ENCODE measurements around the gene TDRD9. TPM values are rescaled to one million over a fixed set of nuclear protein-coding genes. Genes with fewer than 3 reads are reported as not detected.

The TDRD9 gene
- total and polyA plus RNA-seq, 2 of the 4 experiments (the other 2 are of a cell fraction), result 0.07 to 0.18 TPM

- ATAC-seq (ENCODE audit: low read depth), result no peak
- in situ Hi-C loops (cut with MboI; ENCODE audit: low sequenced_read_pairs) (no loop called here), dilution Hi-C loops (cut with HindIII; ENCODE audit: low sequenced_read_pairs, unreplicated experiment) (no loop called here), intact Hi-C loops (cut with micrococcal nuclease) (no loop called here)
- no peak overlapping the region for H2BK15ac ChIP-seq (ENCODE audit: low read depth, low read length)
- CTCF ChIA-PET, result no interaction called here
- H3K9me3 ChIP-seq (ENCODE audit: control insufficient read depth, insufficient read depth, low read length), result no peaks in the 10 kb centered on the region
- H3K23ac ChIP-seq (ENCODE audit: low read depth, low read length), result no peak overlapping the region
- H3K27me3 ChIP-seq (ENCODE audit: control insufficient read depth, insufficient read depth, low read length), result peaks cover 24% of the 10 kb centered on the region; the same call in 1 of the 2 replicates
- H2BK5ac ChIP-seq (ENCODE audit: low read depth, low read length, poor library complexity, severe bottlenecking), result no peak overlapping the region
- no peaks in the 10 kb centered on the region for H3K79me1 ChIP-seq (ENCODE audit: low read depth in 1 of 2, low read length in 2 of 2)
- no peak overlapping the region for H2AK5ac ChIP-seq (ENCODE audit: low read depth, low read length)
- no peaks in the 10 kb centered on the region for H3K36me3 ChIP-seq (ENCODE audit: control insufficient read depth, insufficient read depth, low read length)
- no peak overlapping the region for H2BK20ac ChIP-seq (ENCODE audit: low read depth, low read length)
- TF ChIP-seq CHD1 (IDR thresholded peaks at IDR 0.05; ENCODE audit: low read depth, low read length), result no peak
- no peak for TF ChIP-seq CEBPB (IDR thresholded peaks at IDR 0.05; ENCODE audit: low read depth, low read length)
- no peak for TF ChIP-seq NFE2L2 (IDR thresholded peaks at IDR 0.05; ENCODE audit: low read depth, low read length)
- TF ChIP-seq BHLHE40 (IDR thresholded peaks at IDR 0.05; ENCODE audit: low read depth, low read length), result no peak
- no peak for TF ChIP-seq ELK1 (IDR thresholded peaks at IDR 0.05; ENCODE audit: borderline replicate concordance, low read depth, low read length)
- no peak for TF ChIP-seq MAFK (IDR thresholded peaks at IDR 0.05; ENCODE audit: low read depth, low read length)
- no peak for TF ChIP-seq RAD21 (IDR thresholded peaks at IDR 0.05; ENCODE audit: low read length)
- no peak for TF ChIP-seq MAZ (IDR thresholded peaks at IDR 0.05; ENCODE audit: borderline replicate concordance, low read depth, low read length)
- TF ChIP-seq RFX5 (IDR thresholded peaks at IDR 0.05; ENCODE audit: low read depth, low read length), result no peak
- TF ChIP-seq MXI1 (IDR thresholded peaks at IDR 0.05; ENCODE audit: borderline replicate concordance, low read depth, low read length), result no peak
- no peak for TF ChIP-seq USF2 (IDR thresholded peaks at IDR 0.05; ENCODE audit: low read depth, low read length)
- H2AFZ ChIP-seq (replicated peaks; ENCODE audit: low read length, poor library complexity), result no peak overlapping the region
- no peak overlapping the region for H3K9ac ChIP-seq (ENCODE audit: low read depth, low read length)
- no peak overlapping the region for H4K5ac ChIP-seq (ENCODE audit: low read depth, low read length)
- POLR2A ChIA-PET (ENCODE audit: unreplicated experiment), result no interaction called here
- H3K4me1 ChIP-seq (ENCODE audit: control insufficient read depth, insufficient read depth, low read length), result peaks cover under 1% of the 10 kb centered on the region; the same call in 1 of the 2 replicates
- WGBS, 2 experiments (ENCODE audit: extremely low coverage in 2 of 2, insufficient read length in 1 of 2), result 75% methylated on average over 5 of the region's 9 CpGs; no CpG with 5 or more reads in 1 of the 2 experiments
- no peak overlapping the region for H2AK9ac ChIP-seq (replicated peaks; ENCODE audit: low read depth, low read length, poor library complexity)
- no peak overlapping the region for H3K4me3 ChIP-seq (ENCODE audit: insufficient read depth, low read depth, low read length)
- H4K20me1 ChIP-seq (ENCODE audit: insufficient read depth, low read length), result no peaks in the 10 kb centered on the region
- H3K18ac ChIP-seq (ENCODE audit: low read depth, low read length), result no peak overlapping the region
- H4K8ac ChIP-seq (ENCODE audit: low read depth in 2 of 2, low read length in 2 of 2), result no peak overlapping the region
- H3K56ac ChIP-seq (ENCODE audit: extremely low read depth, insufficient read depth, low read length), result no peak overlapping the region
- H3K14ac ChIP-seq (replicated peaks; ENCODE audit: low read depth, low read length), result no peak overlapping the region
- H4K91ac ChIP-seq (ENCODE audit: insufficient read depth, low read depth, low read length), result no peak overlapping the region
- H3K27ac ChIP-seq (ENCODE audit: insufficient read depth, low read length), result no peak overlapping the region
- no peak overlapping the region for H3K4me2 ChIP-seq (ENCODE audit: low read depth, low read length)
- H3K4ac ChIP-seq (ENCODE audit: low read depth, low read length), result no peak overlapping the region
- H2BK120ac ChIP-seq (ENCODE audit: low read depth, low read length), result no peak overlapping the region
- no peak for DNase-seq
- no peaks in the 10 kb centered on the region for H3K9me1 ChIP-seq (ENCODE audit: insufficient read depth, low read length)
- BruUV-seq (replicated peaks), result no TSS peak
Measured at GRCh38 chr14:103884854-103885253, 43.4 kb upstream of the TDRD9 start.

All from IMR-90 (cell line).